Left lobe of liver (tissue), 2 donors: Measurements from ENCODE around the gene LRRC8D. TPM values are rescaled to one million over a fixed set of nuclear protein-coding genes. Genes with fewer than 3 reads are reported as not detected.

ENCODE experiments used
- ATAC-seq: fragments of 200-7000 bp; cut with Tn5 transposase; one replicate; pipeline ENCODE4 v1.9.1; 2020; ENCODE audit warnings: mild to moderate bottlenecking, moderate library complexity
- DNase-seq: peaks from one replicate; pipeline ENCODE4 v3.0.0-alpha.2; 2020; ENCODE audit warnings: low spot score
- total RNA-seq: library from RNA; stranded (reverse); gene quantifications from one replicate; pipeline ENCODE4 v1.2.1, GENCODE V29; 2021
- donor health status: DM: no; HTN: no; CAD: no; lungs with moderate emphysema.
- donor health status: DM: no; HTN: yes; CAD: no.

LRRC8D gene
- total RNA-seq, 1 donor from 2014 or later: 22.1 TPM

- ATAC-seq (peak; percentile 78), DNase-seq (peak; percentile 62)
These were observed 132.3 kb downstream of the LRRC8D start for GRCh38 chr1:89953131-89953626.

DNA sequence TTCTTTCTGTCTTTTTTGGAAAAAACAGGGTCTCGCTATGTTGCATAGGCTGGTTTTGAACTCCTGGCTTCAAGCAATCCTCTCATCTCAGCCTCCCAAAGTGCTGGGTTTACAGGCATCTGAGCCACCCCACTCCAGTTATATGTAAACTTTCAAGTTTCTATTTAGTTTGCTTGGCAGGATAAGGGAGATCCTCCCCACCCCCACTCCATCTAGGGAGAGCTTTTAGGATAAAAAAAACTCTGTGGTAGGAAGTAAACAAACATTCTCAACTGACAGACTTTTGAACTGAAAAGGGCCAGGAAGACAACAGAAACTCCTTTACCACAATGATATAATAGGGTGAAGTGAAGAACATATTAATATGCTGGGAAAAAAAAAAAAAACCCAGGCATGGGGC, 133.1 kb downstream of the LRRC8D start:
- ATAC-seq (no peak), DNase-seq (no peak)

- ATAC-seq: no peak
These were observed 133.6 kb downstream of the LRRC8D start for GRCh38 chr1:89954401-89954800.

GRCh38 chr1:89955311-89956205, 134.7 kb downstream of the LRRC8D start:
- ATAC-seq: no peak
- DNase-seq: no peak

More at GRCh38 chr1:89954401-89954800, 133.6 kb downstream of the LRRC8D start:
- no peak for DNase-seq

GRCh38 chr1:89957107-89957506, 136.3 kb downstream of the LRRC8D start:
- DNase-seq (no peak), ATAC-seq (no peak)

- ATAC-seq: no peak
- DNase-seq: no peak
These were observed 138.2 kb downstream of the LRRC8D start for GRCh38 chr1:89958851-89959654.

DNA sequence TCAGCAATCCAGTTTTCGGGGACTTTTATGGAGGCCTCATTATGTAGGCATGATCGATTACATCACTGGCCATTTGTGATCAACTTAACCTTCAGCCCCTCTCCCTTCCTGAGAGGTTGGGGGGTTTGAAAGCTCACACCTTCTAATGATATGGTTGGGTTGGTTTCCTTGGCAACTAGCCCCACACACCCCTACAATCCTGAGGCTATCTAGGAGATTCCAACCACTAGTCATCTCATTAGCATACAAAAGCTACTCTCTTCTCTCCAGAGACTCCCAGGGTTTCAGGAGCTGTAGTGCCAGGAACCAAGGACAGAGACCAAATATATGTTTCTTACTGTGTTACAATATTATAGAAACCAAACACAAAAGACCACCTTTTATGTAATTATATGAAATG, 138.9 kb downstream of the LRRC8D start:
- no peak for ATAC-seq
- DNase-seq: no peak

DNA sequence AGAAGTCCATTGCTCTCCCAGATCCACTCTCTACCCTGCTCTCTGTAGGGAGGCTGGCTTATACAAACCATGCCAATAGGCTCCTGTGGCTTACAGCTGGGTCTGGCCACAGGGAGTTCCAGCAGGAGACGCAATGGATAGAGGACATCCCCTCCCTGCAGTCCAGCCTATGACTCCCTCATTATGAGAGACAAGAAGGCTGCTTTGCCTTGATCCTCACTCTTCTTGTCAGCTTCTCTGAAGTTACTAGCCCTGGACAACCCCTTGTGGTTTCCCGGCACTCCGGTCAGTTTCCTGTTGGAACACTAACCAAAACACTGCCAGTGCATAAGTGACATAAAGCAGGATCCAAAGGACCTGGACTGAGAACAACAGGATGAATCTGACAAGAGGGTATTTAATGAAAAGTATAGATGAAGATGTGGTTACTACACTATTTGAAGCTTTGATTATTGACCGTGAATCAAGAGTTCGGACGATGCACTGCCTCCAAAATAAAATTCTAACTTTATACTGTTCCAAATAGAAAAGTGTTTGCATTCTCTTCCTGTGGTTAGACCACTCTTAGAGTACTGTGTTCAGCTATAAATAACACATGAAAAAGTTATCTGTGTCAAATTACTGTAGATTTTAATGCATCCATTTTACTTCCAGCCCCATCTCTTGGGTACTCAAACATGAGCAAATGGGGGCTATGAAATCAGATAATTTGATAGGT, 141.4 kb downstream of the LRRC8D start:
- DNase-seq (no peak), ATAC-seq (no peak)

DNA sequence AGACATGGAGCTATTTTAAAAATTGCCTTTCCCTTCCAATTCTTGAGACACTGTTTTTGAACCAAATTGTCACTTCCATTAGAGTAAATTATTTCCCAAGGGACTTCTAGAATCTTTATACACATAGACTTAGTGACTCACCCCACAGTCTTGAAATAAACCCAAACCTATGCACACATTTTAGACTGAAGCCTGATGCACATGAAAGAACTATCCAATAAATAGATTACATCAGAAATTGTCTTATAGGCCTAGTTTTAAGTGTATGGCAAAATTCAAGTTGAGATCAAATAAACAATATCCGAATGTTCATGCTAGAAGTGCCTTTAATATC, 141.9 kb downstream of the LRRC8D start:
- no peak for ATAC-seq
- no peak for DNase-seq

DNA sequence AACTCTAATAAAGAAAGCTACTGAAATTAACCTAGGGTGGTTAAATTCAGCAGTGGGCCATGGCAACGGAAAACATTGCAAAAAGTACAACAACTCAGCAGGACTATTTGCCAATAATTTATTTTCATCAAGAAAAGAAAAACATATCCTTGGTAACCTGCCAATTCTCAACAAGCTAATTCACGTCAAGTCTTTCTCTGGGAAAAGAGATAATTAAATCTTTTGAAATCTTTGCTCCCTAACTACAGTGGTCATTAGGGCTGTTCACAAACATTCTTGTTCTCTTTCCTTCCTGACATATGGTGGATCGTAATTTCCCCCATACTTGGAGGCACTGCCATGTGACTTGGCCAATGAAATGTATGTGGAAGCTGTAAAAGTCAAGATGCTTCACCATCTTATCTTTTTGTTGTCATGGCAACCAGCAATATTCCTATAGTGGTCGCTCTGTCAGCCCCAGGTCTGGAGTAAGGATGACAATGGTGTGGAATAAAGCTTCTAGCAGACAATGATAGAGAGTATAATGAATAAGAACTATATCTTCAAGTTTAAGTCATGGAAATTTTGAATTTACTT, 144.4 kb downstream of the LRRC8D start:
- no peak for DNase-seq
- no peak for ATAC-seq

GRCh38 chr1:89966656-89967055, 145.8 kb downstream of the LRRC8D start:
- ATAC-seq (no peak), DNase-seq (no peak)

- ATAC-seq (no peak), DNase-seq (no peak)
These were observed 150.8 kb downstream of the LRRC8D start for GRCh38 chr1:89971600-89971999.

DNA sequence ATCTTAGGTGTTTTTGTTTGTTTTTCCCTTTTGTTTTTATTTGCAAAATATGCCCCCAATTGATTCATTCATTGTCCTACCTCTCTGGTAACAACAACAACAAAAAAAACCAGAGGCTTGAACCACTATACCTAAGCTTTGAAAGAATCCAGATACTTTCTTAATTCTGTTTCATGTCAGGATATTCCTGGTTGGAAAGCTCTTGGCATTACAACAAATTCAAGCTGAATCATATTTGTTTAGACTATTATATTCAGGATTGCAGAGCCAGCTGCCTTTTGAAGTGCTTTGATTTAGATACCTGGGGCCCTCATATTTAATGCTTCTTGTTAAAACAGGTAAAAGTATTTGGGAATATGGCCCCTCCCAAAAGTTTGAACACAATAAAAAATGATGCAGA, 151.2 kb downstream of the LRRC8D start:
- no peak for DNase-seq
- ATAC-seq: no peak

DNA sequence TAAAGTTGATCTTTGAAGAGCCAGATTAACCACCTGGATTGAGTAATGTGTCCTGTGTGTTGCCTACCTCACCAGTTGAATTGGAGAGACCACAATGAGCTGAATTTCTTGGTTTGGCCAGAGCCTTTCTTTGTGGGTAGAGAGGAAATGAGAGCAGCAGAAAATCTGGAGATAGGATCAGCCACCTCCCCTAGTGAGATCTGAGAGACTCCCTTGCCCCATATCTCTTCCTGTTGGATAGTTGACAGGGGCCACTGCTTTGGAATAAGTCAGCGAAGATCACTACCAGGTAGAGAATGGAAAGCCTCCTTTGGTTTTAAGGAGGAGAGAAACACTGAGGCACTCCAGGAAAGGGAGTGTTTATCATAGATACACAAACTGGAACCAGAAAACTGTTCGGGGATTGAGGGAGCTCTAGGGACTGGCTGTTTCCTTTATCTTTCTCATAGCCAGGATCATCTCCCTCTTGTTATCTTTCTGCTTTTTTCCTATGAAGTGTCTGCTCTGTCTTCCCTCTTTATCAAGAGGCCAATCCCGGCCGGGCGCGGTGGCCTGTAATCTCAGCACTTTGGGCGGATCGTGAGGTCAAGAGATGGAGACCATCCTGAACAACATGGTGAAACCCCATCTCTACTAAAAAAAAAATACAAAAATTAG, 152.8 kb downstream of the LRRC8D start:
- no peak for ATAC-seq
- DNase-seq: no peak

GRCh38 chr1:89974256-89974655, 153.4 kb downstream of the LRRC8D start:
- no peak for DNase-seq
- ATAC-seq: no peak

DNA sequence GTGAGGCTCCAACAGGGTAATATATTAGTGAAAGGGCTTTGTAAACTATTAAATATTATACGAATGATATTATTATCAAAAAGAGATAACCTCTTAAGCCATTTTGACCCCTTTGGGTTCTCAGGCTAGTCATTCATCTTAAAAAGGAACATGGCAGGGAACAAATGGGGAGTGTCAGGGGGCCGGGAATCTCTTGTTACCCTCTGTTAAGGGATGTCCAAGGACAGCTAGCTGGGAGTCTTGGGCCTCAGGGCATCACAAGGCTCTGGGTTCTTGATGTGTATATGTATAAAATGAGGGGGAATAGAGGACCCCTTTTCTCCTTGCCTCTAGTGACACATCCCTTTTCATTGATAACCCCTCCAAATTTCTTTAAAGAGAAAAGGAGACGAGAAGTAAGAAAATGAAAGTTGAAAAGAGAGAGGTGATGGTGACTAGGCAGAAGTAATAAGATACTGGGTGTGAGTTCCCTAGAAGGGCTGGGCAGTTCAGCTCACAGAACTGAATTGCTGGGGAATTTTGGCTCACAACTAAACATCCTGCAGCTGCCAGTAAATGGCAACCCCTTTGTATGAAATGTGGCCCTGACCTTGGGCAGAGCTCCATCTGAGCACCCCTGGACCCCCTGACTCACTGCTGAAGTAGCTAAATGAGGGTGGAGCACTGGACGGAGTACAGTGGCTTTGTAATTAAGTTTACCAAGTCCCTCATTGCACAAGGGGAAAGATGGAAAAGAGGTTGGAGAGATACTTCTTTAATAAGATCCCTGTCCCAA, 154.1 kb downstream of the LRRC8D start:
- ATAC-seq: no peak
- DNase-seq: no peak

GRCh38 chr1:89975540-89976125, 154.8 kb downstream of the LRRC8D start:
- no peak for ATAC-seq
- no peak for DNase-seq

DNA sequence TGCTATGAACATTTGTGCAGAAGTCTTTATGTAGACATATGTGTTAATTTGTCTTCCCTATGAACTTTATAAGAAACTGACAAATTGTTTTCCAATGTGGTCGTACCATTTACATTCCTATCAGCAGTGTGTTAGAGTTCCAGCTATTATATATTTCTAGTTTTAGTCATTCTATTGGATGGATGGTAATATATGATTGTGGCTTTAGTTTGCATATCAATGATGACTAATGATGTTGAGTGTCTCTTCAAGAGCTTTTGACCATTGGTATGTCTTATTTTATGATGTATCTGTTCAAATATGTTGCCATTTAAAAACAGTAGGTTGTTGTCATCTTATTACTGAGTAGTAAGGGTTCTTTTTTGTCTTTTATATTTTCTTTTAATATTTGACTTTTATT, 157.9 kb downstream of the LRRC8D start:
- ATAC-seq (no peak), DNase-seq (no peak)

GRCh38 chr1:89980605-89981004, 159.8 kb downstream of the LRRC8D start:
- ATAC-seq (no peak), DNase-seq (no peak)
